GM12891 (cell line): Measurements from ENCODE around the gene ANXA9.

ENCODE experiments used
- DNase-seq: peaks from one replicate; pipeline ENCODE4 v3.0.0; 2011; ENCODE audit warnings: low spot score; ENCODE audit not compliant: insufficient read length
- FAIRE-seq: peaks from 2 replicates; lab custom pipeline; 2011; peaks lifted over from hg19 to GRCh38; lab: Jason Lieb, UNC
- PAX5 ChIP-seq: IDR thresholded peaks from 2 replicates; pipeline ENCODE4 v1.6.1; 2011; ENCODE audit warnings: low read length, moderate library complexity, mild to moderate bottlenecking; ENCODE audit not compliant: insufficient read depth, severe bottlenecking
- POLR2A ChIP-seq: IDR thresholded peaks from 2 replicates; pipeline ENCODE4 v1.6.1; 2011; ENCODE audit warnings: low read depth, low read length, control low read depth
- POLR2AphosphoS5 ChIP-seq: IDR thresholded peaks from 2 replicates; pipeline ENCODE4 v1.6.1; 2011; ENCODE audit warnings: low read depth, low read length, control low read depth
- POU2F2 ChIP-seq: IDR thresholded peaks from 2 replicates; pipeline ENCODE4 v1.6.1; 2011; ENCODE audit warnings: low read depth, mild to moderate bottlenecking, control low read depth, low read length, moderate library complexity
- SPI1 ChIP-seq: IDR thresholded peaks from 2 replicates; pipeline ENCODE4 v1.6.1; 2011; ENCODE audit warnings: low read depth, low read length, control low read depth
- TAF1 ChIP-seq: IDR thresholded peaks from 2 replicates; pipeline ENCODE4 v1.6.1; 2011; ENCODE audit warnings: low read depth, low read length, control low read depth

The ANXA9 gene

GRCh38 chr1:150973836-150974579, 8.1 kb upstream of the ANXA9 start:
- FAIRE-seq: no peak
- no peak for TF ChIP-seq POU2F2
- TF ChIP-seq TAF1: no peak
- no peak for TF ChIP-seq SPI1
- TF ChIP-seq POLR2A: no peak
- no peak for TF ChIP-seq POLR2AphosphoS5
- no peak for TF ChIP-seq PAX5
- peak; percentile 51 for DNase-seq

GRCh38 chr1:150974580-150975478, 7.3 kb upstream of the ANXA9 start, which contains the start of gene CERS2:
Gene CERS2 (minus strand): TSS chr1:150974835. CDS start chr1:150969090, 5,745 bp downstream.
- DNase-seq (peak; percentile 75), FAIRE-seq (no peak)
- TF ChIP-seq POLR2A: no peak
- TF ChIP-seq SPI1: no peak
- TF ChIP-seq POLR2AphosphoS5: no peak

GRCh38 chr1:150976401-150976821, 5.7 kb upstream of the ANXA9 start:
- DNase-seq: no peak

GRCh38 chr1:150976879-150977694, 5.0 kb upstream of the ANXA9 start:
- TF ChIP-seq SPI1: no peak
- no peak for TF ChIP-seq TAF1
- TF ChIP-seq PAX5: no peak
- no peak for TF ChIP-seq POU2F2
- TF ChIP-seq POLR2AphosphoS5: no peak
- no peak for TF ChIP-seq POLR2A
- FAIRE-seq: no peak
- DNase-seq: no peak

More at GRCh38 chr1:150976401-150976821, 5.7 kb upstream of the ANXA9 start:
- no peak for FAIRE-seq
- TF ChIP-seq PAX5: no peak
- no peak for TF ChIP-seq SPI1
- TF ChIP-seq TAF1: no peak
- TF ChIP-seq POU2F2: no peak
- TF ChIP-seq POLR2AphosphoS5: no peak
- no peak for TF ChIP-seq POLR2A

GRCh38 chr1:150979092-150980056, 2.7 kb upstream of the ANXA9 start:
- TF ChIP-seq POLR2AphosphoS5: no peak
- 0 out of 2 replicates have a peak, but pooled peaks have one; percentile 17 for TF ChIP-seq POU2F2

DNA sequence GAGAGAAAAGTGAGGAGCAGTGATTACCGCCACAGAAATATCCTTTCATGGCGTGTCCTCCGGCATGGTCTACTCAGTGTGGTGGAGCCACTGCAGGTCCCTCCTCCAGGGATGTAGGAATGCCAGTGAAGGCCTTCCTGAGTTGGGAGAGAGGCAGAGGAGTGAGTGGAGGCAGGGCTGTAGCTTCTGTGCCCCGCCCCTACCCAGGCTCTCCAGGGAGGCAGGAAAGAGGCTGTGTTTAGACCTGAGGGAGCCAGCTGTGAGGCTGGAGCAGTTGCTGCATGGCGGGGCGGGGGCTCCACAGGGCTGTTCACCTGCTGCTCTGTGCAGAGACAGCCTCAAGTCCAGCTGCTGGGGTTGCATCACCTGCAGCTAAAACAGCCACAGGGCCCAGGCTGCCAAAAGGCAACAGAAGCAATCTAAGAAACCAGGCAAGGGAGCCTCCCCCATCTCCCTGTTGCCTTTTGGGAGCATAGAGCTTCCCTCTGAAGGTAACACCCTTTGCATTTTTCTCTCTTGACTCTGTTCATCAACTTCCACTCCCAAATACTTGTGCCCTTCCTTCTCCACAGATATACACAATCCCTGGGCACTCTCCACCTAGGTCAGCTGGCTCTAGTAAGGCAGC, 801 bp upstream of the ANXA9 start:
- no peak for DNase-seq
- TF ChIP-seq TAF1 (no peak), POLR2A (no peak), SPI1 (no peak), POU2F2 (no peak), PAX5 (no peak), POLR2AphosphoS5 (no peak)
- FAIRE-seq: no peak

More at GRCh38 chr1:150979092-150980056, 2.7 kb upstream of the ANXA9 start:
- DNase-seq (peak; percentile 83), FAIRE-seq (peak; percentile 64)

- DNase-seq (no peak), FAIRE-seq (no peak)
- TF ChIP-seq POU2F2 (no peak), SPI1 (no peak), PAX5 (no peak), TAF1 (no peak), POLR2AphosphoS5 (no peak), POLR2A (no peak)
Measured at GRCh38 chr1:150985179-150985825, 3.2 kb downstream of the ANXA9 start.

DNA sequence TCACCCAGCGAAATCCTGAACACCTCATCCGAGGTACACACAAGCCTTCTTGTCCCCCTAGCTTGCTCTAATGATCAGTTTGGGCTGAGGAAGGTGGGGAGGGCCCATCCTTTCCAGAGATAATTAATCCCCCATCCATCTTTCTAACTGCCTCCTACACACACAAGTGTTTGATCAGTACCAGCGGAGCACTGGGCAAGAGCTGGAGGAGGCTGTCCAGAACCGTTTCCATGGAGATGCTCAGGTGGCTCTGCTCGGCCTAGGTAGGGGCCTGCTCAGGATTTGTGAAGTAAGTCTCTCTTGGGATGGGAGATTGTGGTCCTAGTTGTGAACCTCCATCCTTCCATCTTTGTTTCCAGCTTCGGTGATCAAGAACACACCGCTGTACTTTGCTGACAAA, 5.8 kb downstream of the ANXA9 start:
- FAIRE-seq (no peak), DNase-seq (no peak)
- no peak for TF ChIP-seq POLR2AphosphoS5
- no peak for TF ChIP-seq POU2F2
- no peak for TF ChIP-seq SPI1
